Measurements from ENCODE around the gene DDX49.

The DDX49 gene

GRCh38 chr19:18966307-18966706 is 46.8 kb downstream of the DDX49 start:
- 48 to 60% methylated on average over 4 of the region's 4 CpGs for WGBS, 2 experiments (ENCODE audit: insufficient coverage in 2 of 2)
- no peak overlapping the region for H3K4me3 ChIP-seq (ENCODE audit: extremely low read depth, insufficient read depth, low read length, poor library complexity, severe bottlenecking)
- no peak overlapping the region for H3K27ac ChIP-seq (ENCODE audit: low read depth, low read length, severe bottlenecking)
- no peaks in the 10 kb centered on the region for H3K9me3 ChIP-seq (ENCODE audit: control insufficient read depth, low read length)
- H3K4me1 ChIP-seq (ENCODE audit: control insufficient read depth, insufficient read depth, low read length, poor library complexity, severe bottlenecking), result peaks cover 6% of the 10 kb centered on the region
- H3K36me3 ChIP-seq (ENCODE audit: control insufficient read depth, insufficient read depth, low read length), result no peaks in the 10 kb centered on the region

- Histone ChIP-seq H3K27ac (ENCODE audit: low read depth, low read length, severe bottlenecking) (no peak overlapping the region), H3K36me3 (ENCODE audit: control insufficient read depth, insufficient read depth, low read length) (no peaks in the 10 kb centered on the region), H3K4me3 (ENCODE audit: extremely low read depth, insufficient read depth, low read length, poor library complexity, severe bottlenecking) (no peak overlapping the region), H3K9me3 (ENCODE audit: control insufficient read depth, low read length) (no peaks in the 10 kb centered on the region), H3K4me1 (ENCODE audit: control insufficient read depth, insufficient read depth, low read length, poor library complexity, severe bottlenecking) (peaks cover 6% of the 10 kb centered on the region)
- WGBS, 2 experiments (ENCODE audit: insufficient coverage in 2 of 2), result 84 to 89% methylated on average over 7 of the region's 11 CpGs
These were observed 48.0 kb downstream of the DDX49 start for GRCh38 chr19:18967358-18968146.

- 92% methylated on average over 8 to 10 of the region's 13 CpGs for WGBS, 2 experiments (ENCODE audit: insufficient coverage in 2 of 2)
- Histone ChIP-seq H3K27ac (ENCODE audit: low read depth, low read length, severe bottlenecking) (no peak overlapping the region), H3K36me3 (ENCODE audit: control insufficient read depth, insufficient read depth, low read length) (no peaks in the 10 kb centered on the region), H3K4me3 (ENCODE audit: extremely low read depth, insufficient read depth, low read length, poor library complexity, severe bottlenecking) (no peak overlapping the region), H3K9me3 (ENCODE audit: control insufficient read depth, low read length) (no peaks in the 10 kb centered on the region), H3K4me1 (ENCODE audit: control insufficient read depth, insufficient read depth, low read length, poor library complexity, severe bottlenecking) (peaks cover 6% of the 10 kb centered on the region)
These were observed 50.6 kb downstream of the DDX49 start for GRCh38 chr19:18969931-18970659.

GRCh38 chr19:18972301-18972811 is 52.8 kb downstream of the DDX49 start:
- Histone ChIP-seq H3K4me3 (ENCODE audit: extremely low read depth, insufficient read depth, low read length, poor library complexity, severe bottlenecking) (no peak overlapping the region), H3K4me1 (ENCODE audit: control insufficient read depth, insufficient read depth, low read length, poor library complexity, severe bottlenecking) (peaks cover 5% of the 10 kb centered on the region), H3K9me3 (ENCODE audit: control insufficient read depth, low read length) (no peaks in the 10 kb centered on the region), H3K36me3 (ENCODE audit: control insufficient read depth, insufficient read depth, low read length) (no peaks in the 10 kb centered on the region), H3K27ac (ENCODE audit: low read depth, low read length, severe bottlenecking) (no peak overlapping the region)
- WGBS, 2 experiments (ENCODE audit: insufficient coverage in 2 of 2), result 78 to 93% methylated on average over 6 to 10 of the region's 12 CpGs

- H3K36me3 ChIP-seq (ENCODE audit: control insufficient read depth, insufficient read depth, low read length), result no peaks in the 10 kb centered on the region
- WGBS, 2 experiments (ENCODE audit: insufficient coverage in 2 of 2), result 84 to 91% methylated on average over 3 to 4 of the region's 5 CpGs
These were observed 53.3 kb downstream of the DDX49 start for GRCh38 chr19:18972851-18973250.

GRCh38 chr19:18975011-18975410 is 55.5 kb downstream of the DDX49 start:
- 60% methylated on average over 1 of the region's 3 CpGs; no CpG with 5 or more reads in 1 of the 2 experiments for WGBS, 2 experiments (ENCODE audit: insufficient coverage in 2 of 2)

More at GRCh38 chr19:18972851-18973250, 53.3 kb downstream of the DDX49 start:
- Histone ChIP-seq H3K4me3 (ENCODE audit: extremely low read depth, insufficient read depth, low read length, poor library complexity, severe bottlenecking) (no peak overlapping the region), H3K27ac (ENCODE audit: low read depth, low read length, severe bottlenecking) (no peak overlapping the region), H3K9me3 (ENCODE audit: control insufficient read depth, low read length) (no peaks in the 10 kb centered on the region), H3K4me1 (ENCODE audit: control insufficient read depth, insufficient read depth, low read length, poor library complexity, severe bottlenecking) (peaks cover under 1% of the 10 kb centered on the region)

GRCh38 chr19:18975869-18976268 is 56.4 kb downstream of the DDX49 start:
- H3K4me3 ChIP-seq (ENCODE audit: extremely low read depth, insufficient read depth, low read length, poor library complexity, severe bottlenecking), result no peak overlapping the region
- H3K4me1 ChIP-seq (ENCODE audit: control insufficient read depth, insufficient read depth, low read length, poor library complexity, severe bottlenecking), result no peaks in the 10 kb centered on the region
- WGBS, 2 experiments (ENCODE audit: insufficient coverage in 2 of 2), result 96 to 98% methylated on average over 5 to 6 of the region's 10 CpGs
- no peaks in the 10 kb centered on the region for H3K9me3 ChIP-seq (ENCODE audit: control insufficient read depth, low read length)
- no peaks in the 10 kb centered on the region for H3K36me3 ChIP-seq (ENCODE audit: control insufficient read depth, insufficient read depth, low read length)
- no peak overlapping the region for H3K27ac ChIP-seq (ENCODE audit: low read depth, low read length, severe bottlenecking)

More at GRCh38 chr19:18975011-18975410, 55.5 kb downstream of the DDX49 start:
- no peak overlapping the region for H3K4me3 ChIP-seq (ENCODE audit: extremely low read depth, insufficient read depth, low read length, poor library complexity, severe bottlenecking)
- H3K27ac ChIP-seq (ENCODE audit: low read depth, low read length, severe bottlenecking), result no peak overlapping the region
- H3K4me1 ChIP-seq (ENCODE audit: control insufficient read depth, insufficient read depth, low read length, poor library complexity, severe bottlenecking), result no peaks in the 10 kb centered on the region
- no peaks in the 10 kb centered on the region for H3K36me3 ChIP-seq (ENCODE audit: control insufficient read depth, insufficient read depth, low read length)
- no peaks in the 10 kb centered on the region for H3K9me3 ChIP-seq (ENCODE audit: control insufficient read depth, low read length)
